HepG2 (cell line): ENCODE results near the gene AMOTL1. TPM values are rescaled to one million over a fixed set of nuclear protein-coding genes. Genes with fewer than 3 reads are reported as not detected.

ENCODE experiments used
- ATAC-seq: fragments of 200-7000 bp; cut with Tn5 transposase; 3 replicates; pipeline ENCODE4 v1.9.1; 2020; ENCODE audit warnings: mild to moderate bottlenecking, moderate library complexity
- BruUV-seq: library from RNA; stranded (reverse); fragments of 400-500 nt; replicated peaks from 2 replicates; lab custom pipeline; 2021; lab: Mats Ljungman, UMichigan
- CTCF ChIA-PET: fragments of 300-600 bp; formaldehyde crosslinking; extraction: SDS; loops from one replicate; lab custom pipeline; 2021; ENCODE audit warnings: low total read pairs, inconsistent platforms, low intra/inter-chr PET ratio; lab: Yijun Ruan, JAX
- POLR2A ChIA-PET: fragments of 350-600 bp; sonication (Branson Sonifier 250); formaldehyde crosslinking; loops from one replicate; lab custom pipeline; 2020; ENCODE audit warnings: antibody characterized with exemption, inconsistent platforms; lab: Yijun Ruan, JAX
- DNase-seq: peaks from one replicate; pipeline ENCODE4 v3.0.0-alpha.2; 2015; ENCODE audit warnings: low spot score
- FAIRE-seq: peaks from 3 replicates; lab custom pipeline; 2011; peaks lifted over from hg19 to GRCh38; lab: Jason Lieb, UNC
- H2AFZ ChIP-seq: one replicate; pipeline ENCODE4 v1.6.1; 2011; ENCODE audit warnings: low read length, inconsistent platforms
- H3K27ac ChIP-seq: fragments of 300-600 bp; 3 replicates; pipeline ENCODE4 v1.8.0; 2011; ENCODE audit warnings: mixed run types, mild to moderate bottlenecking, mixed read lengths, low read length, inconsistent platforms; ENCODE audit not compliant: insufficient read depth; ENCODE audit errors: extremely low read length
- H3K27me3 ChIP-seq, 2 experiments: fragments of 200-600 bp in 1 of 2; 2 replicates in 1 of 2; 3 replicates in 1 of 2; pipeline versions ENCODE4 v1.6.0 to v1.8.0; 2011; ENCODE audit warnings: low read length in 2 of 2, mild to moderate bottlenecking in 2 of 2, moderate library complexity in 2 of 2, inconsistent platforms in 1 of 2; ENCODE audit not compliant: insufficient read depth in 2 of 2, control insufficient read depth in 1 of 2
- H3K36me3 ChIP-seq, 2 experiments: fragments of 200-600 bp in 1 of 2; replicated peaks in 1 of 2; 2 replicates in 1 of 2; 3 replicates in 1 of 2; pipeline versions ENCODE4 v1.5.1 to v1.8.0; 2011; ENCODE audit warnings: low read length in 2 of 2, inconsistent platforms in 1 of 2; ENCODE audit not compliant: insufficient read depth in 2 of 2, control insufficient read depth in 1 of 2
- H3K4me1 ChIP-seq: 2 replicates; pipeline ENCODE4 v1.5.1; 2012; ENCODE audit warnings: low read length, inconsistent platforms; ENCODE audit not compliant: insufficient read depth
- H3K4me2 ChIP-seq: 2 replicates; pipeline ENCODE4 v1.6.0; 2011; ENCODE audit warnings: low read depth, low read length, inconsistent platforms
- H3K4me3 ChIP-seq, 3 experiments: fragments of 200-600 bp in 1 of 3; sonication (generic), shearing (Covaris generic) in 1 of 3; replicated peaks in 1 of 3; 2 replicates each; pipeline ENCODE4 v1.5.1; 2011 to 2016; ENCODE audit warnings: low read length in 3 of 3, inconsistent platforms in 2 of 3, low read depth in 2 of 3, mild to moderate bottlenecking in 2 of 3, control low read depth in 1 of 3, mixed read lengths in 1 of 3; ENCODE audit not compliant: insufficient read depth in 1 of 3
- H3K79me2 ChIP-seq: one replicate; pipeline ENCODE4 v1.6.1; 2011; ENCODE audit warnings: low read length, inconsistent platforms; ENCODE audit not compliant: insufficient read depth
- H3K9ac ChIP-seq: 2 replicates; pipeline ENCODE4 v1.6.0; 2011; ENCODE audit warnings: mild to moderate bottlenecking, low read depth, low read length, inconsistent platforms; ENCODE audit not compliant: insufficient read depth
- H3K9me3 ChIP-seq: 2 replicates; pipeline ENCODE4 v1.5.1; 2012; ENCODE audit warnings: mild to moderate bottlenecking, low read length
- H4K20me1 ChIP-seq: 2 replicates; pipeline ENCODE4 v1.6.0; 2011; ENCODE audit warnings: inconsistent platforms, mild to moderate bottlenecking, low read length, moderate library complexity; ENCODE audit not compliant: insufficient read depth
- ETS1 ChIP-seq: sonication (generic); formaldehyde crosslinking; IDR thresholded peaks from 2 replicates; pipeline ENCODE4 v1.4.0; 2020; ENCODE audit warnings: missing genetic modification reagents
- GLMP ChIP-seq: sonication (generic); formaldehyde crosslinking; IDR thresholded peaks from 2 replicates; pipeline ENCODE4 v1.9.0; 2021; ENCODE audit warnings: missing genetic modification reagents, mild to moderate bottlenecking, borderline replicate concordance
- NFE2L1 ChIP-seq: sonication (generic); formaldehyde crosslinking; IDR thresholded peaks from 2 replicates; pipeline ENCODE4 v1.4.0; 2020; ENCODE audit warnings: missing genetic modification reagents, mild to moderate bottlenecking, borderline replicate concordance
- ZNF138 ChIP-seq: sonication (generic); formaldehyde crosslinking; IDR thresholded peaks from 2 replicates; pipeline ENCODE4 v1.5.0; 2020; ENCODE audit warnings: mild to moderate bottlenecking, low read depth, missing genetic modification reagents
- in situ Hi-C: cut with HindIII; loops from 2 replicates; pipeline ENCODE4 v1.10.0; 2017; ENCODE audit warnings: low pct_unique_long_range_greater_than_20kb; ENCODE audit not compliant: extremely low pct_ligation_motif_present
- intact Hi-C: fragments of 100-400 bp; cut with micrococcal nuclease; formaldehyde crosslinking; loops from one replicate; pipeline ENCODE4 v1.10.0; 2022; ENCODE audit not compliant: unreplicated experiment
- polyA plus RNA-seq, 8 experiments: library from polyadenylated mRNA; depleted of rRNA in 3 of 8; stranded (reverse) in 7 of 8; unstranded in 1 of 8; fragments of >200 nt; fragmentation: Illumina TruSeq in 4 of 8; extraction: Trizol in 4 of 8; gene quantifications; 2 replicates each; pipeline versions ENCODE4 v1.2.1 to v1.2.3, GENCODE V29; 2011 to 2016; ENCODE audit warnings: low read depth in 4 of 8, missing spikeins in 1 of 8, mixed read lengths in 1 of 8; ENCODE audit not compliant: insufficient read depth in 1 of 8
- total RNA-seq, 5 experiments: library from RNA; depleted of rRNA; stranded (reverse); fragments of >200 nt; fragmentation: Illumina TruSeq; extraction: Trizol; gene quantifications; 2 replicates each; pipeline ENCODE4 v1.2.3, GENCODE V29; 2016; ENCODE audit warnings: low read depth in 1 of 5
- TF ChIP-seq, protein P1 (sequence below): sonication (generic); formaldehyde crosslinking; IDR thresholded peaks from 2 replicates; pipeline ENCODE4 v1.4.0; 2020; ENCODE audit warnings: mild to moderate bottlenecking, missing genetic modification reagents, borderline replicate concordance
- TF ChIP-seq, protein P2 (sequence below): sonication (generic); formaldehyde crosslinking; IDR thresholded peaks from 2 replicates; pipeline ENCODE4 v1.5.0; 2020; ENCODE audit warnings: missing genetic modification reagents, mild to moderate bottlenecking, borderline replicate concordance
- TF ChIP-seq, protein P3 (sequence below): sonication (generic); formaldehyde crosslinking; IDR thresholded peaks from one replicate; pipeline ENCODE4 v1.5.1; 2020; ENCODE audit warnings: mild to moderate bottlenecking, missing genetic modification reagents; ENCODE audit errors: not compliant biosample characterization

The AMOTL1 gene
- total and polyA plus RNA-seq, 2 of the 13 experiments (the other 11 are each of a cell fraction or from before 2014, with no cell fraction given) = 0.01 to 0.20 TPM

- TF ChIP-seq, protein P1, sequence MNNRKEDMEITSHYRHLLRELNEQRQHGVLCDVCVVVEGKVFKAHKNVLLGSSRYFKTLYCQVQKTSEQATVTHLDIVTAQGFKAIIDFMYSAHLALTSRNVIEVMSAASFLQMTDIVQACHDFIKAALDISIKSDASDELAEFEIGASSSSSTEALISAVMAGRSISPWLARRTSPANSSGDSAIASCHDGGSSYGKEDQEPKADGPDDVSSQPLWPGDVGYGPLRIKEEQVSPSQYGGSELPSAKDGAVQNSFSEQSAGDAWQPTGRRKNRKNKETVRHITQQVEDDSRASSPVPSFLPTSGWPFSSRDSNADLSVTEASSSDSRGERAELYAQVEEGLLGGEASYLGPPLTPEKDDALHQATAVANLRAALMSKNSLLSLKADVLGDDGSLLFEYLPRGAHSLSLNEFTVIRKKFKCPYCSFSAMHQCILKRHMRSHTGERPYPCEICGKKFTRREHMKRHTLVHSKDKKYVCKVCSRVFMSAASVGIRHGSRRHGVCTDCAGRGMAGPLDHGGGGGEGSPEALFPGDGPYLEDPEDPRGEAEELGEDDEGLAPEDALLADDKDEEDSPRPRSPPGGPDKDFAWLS (CRISPR knock-in tag) = no peak
- TF ChIP-seq, all 625 proteins: peak for 0
Observed at GRCh38 chr11:94840209-94840608, 72.1 kb downstream of the AMOTL1 start (continued).

- H3K79me2 ChIP-seq = no peaks in the 10 kb centered on the region
- H2AFZ ChIP-seq = no peak overlapping the region
- no peak overlapping the region for H3K4me3 ChIP-seq
- no peak for DNase-seq
- H3K9ac ChIP-seq = no peak overlapping the region
- no peaks in the 10 kb centered on the region for H3K36me3 ChIP-seq
- no peak for FAIRE-seq
- ATAC-seq = no peak
- H3K27ac ChIP-seq = no peak overlapping the region
- no peaks in the 10 kb centered on the region for H3K9me3 ChIP-seq
- no TSS peak for BruUV-seq
- intact Hi-C loops = no loop called here
- H3K4me1 ChIP-seq = no peaks in the 10 kb centered on the region
- in situ Hi-C loops = no loop called here
- H3K4me2 ChIP-seq = no peak overlapping the region
- H4K20me1 ChIP-seq = no peaks in the 10 kb centered on the region
- ChIA-PET POLR2A (no interaction called here), CTCF (no interaction called here)
- TF ChIP-seq ETS1 (CRISPR knock-in tag) (no peak), ZNF138 (CRISPR knock-in tag) (no peak), NFE2L1 (CRISPR knock-in tag) (no peak), GLMP (CRISPR knock-in tag) (no peak)
- TF ChIP-seq, protein P2, sequence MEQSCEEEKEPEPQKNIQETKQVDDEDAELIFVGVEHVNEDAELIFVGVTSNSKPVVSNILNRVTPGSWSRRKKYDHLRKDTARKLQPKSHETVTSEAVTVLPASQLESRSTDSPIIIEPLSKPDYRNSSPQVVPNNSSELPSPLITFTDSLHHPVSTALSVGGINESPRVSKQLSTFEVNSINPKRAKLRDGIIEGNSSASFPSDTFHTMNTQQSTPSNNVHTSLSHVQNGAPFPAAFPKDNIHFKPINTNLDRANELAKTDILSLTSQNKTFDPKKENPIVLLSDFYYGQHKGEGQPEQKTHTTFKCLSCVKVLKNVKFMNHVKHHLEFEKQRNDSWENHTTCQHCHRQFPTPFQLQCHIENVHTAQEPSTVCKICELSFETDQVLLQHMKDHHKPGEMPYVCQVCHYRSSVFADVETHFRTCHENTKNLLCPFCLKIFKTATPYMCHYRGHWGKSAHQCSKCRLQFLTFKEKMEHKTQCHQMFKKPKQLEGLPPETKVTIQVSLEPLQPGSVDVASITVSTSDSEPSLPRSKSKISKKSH (CRISPR knock-in tag) = no peak
- TF ChIP-seq, protein P3, sequence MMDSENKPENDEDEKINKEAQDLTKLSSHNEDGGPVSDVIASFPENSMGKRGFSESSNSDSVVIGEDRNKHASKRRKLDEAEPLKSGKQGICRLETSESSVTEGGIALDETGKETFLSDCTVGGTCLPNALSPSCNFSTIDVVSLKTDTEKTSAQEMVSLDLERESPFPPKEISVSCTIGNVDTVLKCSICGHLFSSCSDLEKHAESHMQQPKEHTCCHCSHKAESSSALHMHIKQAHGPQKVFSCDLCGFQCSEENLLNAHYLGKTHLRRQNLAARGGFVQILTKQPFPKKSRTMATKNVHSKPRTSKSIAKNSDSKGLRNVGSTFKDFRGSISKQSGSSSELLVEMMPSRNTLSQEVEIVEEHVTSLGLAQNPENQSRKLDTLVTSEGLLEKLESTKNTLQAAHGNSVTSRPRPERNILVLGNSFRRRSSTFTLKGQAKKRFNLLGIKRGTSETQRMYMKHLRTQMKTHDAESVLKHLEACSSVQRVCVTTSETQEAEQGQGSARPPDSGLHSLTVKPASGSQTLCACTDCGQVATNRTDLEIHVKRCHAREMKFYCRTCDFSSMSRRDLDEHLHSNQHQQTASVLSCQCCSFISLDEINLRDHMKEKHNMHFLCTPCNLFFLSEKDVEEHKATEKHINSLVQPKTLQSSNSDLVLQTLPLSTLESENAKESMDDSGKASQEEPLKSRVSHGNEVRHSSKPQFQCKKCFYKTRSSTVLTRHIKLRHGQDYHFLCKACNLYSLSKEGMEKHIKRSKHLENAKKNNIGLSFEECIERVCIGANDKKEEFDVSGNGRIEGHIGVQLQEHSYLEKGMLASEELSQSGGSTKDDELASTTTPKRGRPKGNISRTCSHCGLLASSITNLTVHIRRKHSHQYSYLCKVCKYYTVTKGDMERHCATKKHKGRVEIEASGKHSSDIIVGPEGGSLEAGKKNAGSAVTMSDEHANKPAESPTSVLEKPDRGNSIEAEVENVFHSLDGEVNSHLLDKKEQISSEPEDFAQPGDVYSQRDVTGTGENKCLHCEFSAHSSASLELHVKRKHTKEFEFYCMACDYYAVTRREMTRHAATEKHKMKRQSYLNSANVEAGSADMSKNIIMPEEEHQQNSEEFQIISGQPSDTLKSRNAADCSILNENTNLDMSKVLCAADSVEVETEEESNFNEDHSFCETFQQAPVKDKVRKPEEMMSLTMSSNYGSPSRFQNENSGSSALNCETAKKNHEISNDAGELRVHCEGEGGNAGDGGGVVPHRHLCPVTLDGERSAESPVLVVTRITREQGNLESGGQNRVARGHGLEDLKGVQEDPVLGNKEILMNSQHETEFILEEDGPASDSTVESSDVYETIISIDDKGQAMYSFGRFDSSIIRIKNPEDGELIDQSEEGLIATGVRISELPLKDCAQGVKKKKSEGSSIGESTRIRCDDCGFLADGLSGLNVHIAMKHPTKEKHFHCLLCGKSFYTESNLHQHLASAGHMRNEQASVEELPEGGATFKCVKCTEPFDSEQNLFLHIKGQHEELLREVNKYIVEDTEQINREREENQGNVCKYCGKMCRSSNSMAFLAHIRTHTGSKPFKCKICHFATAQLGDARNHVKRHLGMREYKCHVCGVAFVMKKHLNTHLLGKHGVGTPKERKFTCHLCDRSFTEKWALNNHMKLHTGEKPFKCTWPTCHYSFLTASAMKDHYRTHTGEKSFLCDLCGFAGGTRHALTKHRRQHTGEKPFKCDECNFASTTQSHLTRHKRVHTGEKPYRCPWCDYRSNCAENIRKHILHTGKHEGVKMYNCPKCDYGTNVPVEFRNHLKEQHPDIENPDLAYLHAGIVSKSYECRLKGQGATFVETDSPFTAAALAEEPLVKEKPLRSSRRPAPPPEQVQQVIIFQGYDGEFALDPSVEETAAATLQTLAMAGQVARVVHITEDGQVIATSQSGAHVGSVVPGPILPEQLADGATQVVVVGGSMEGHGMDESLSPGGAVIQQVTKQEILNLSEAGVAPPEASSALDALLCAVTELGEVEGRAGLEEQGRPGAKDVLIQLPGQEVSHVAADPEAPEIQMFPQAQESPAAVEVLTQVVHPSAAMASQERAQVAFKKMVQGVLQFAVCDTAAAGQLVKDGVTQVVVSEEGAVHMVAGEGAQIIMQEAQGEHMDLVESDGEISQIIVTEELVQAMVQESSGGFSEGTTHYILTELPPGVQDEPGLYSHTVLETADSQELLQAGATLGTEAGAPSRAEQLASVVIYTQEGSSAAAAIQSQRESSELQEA (CRISPR knock-in tag) = no peak
- H3K27me3 ChIP-seq = no peaks in the 10 kb centered on the region
Observed at GRCh38 chr11:94844031-94844430, 75.9 kb downstream of the AMOTL1 start.
